ENCODE results near the gene PMM1.

PMM1 gene

GRCh38 chr22:41584881-41585280 is 4.8 kb downstream of the PMM1 start:
- H3K27ac ChIP-seq (replicated peaks), result no peak overlapping the region
- DNase-seq (ENCODE audit: low read depth in 1 of 2, low spot score in 1 of 2), result no peak
- no peak for TF ChIP-seq SPI1 (IDR thresholded peaks at IDR 0.05; ENCODE audit: borderline replicate concordance, low read depth)
- H3K4me3 ChIP-seq (replicated peaks; ENCODE audit: insufficient read depth, low read length), result no peak overlapping the region
- H3K27me3 ChIP-seq (ENCODE audit: insufficient read depth, poor library complexity, severe bottlenecking), result no peaks in the 10 kb centered on the region

- Histone ChIP-seq H3K4me3 (replicated peaks; ENCODE audit: insufficient read depth, low read length) (no peak overlapping the region), H3K27ac (replicated peaks) (no peak overlapping the region), H3K27me3 (ENCODE audit: insufficient read depth, poor library complexity, severe bottlenecking) (no peaks in the 10 kb centered on the region)
- TF ChIP-seq GABPA (IDR thresholded peaks at IDR 0.05; ENCODE audit: low read depth), result no peak
- no peak for TF ChIP-seq REST (IDR thresholded peaks at IDR 0.05; ENCODE audit: insufficient replicate concordance, low read depth)
- no peak for TF ChIP-seq SPI1 (IDR thresholded peaks at IDR 0.05; ENCODE audit: borderline replicate concordance, low read depth)
- TF ChIP-seq POLR2AphosphoS5 (IDR thresholded peaks at IDR 0.05; ENCODE audit: low read depth), result no peak
- no peak for TF ChIP-seq CTCF (IDR thresholded peaks at IDR 0.05; ENCODE audit: insufficient read depth, low read length)
- no peak for DNase-seq (ENCODE audit: low read depth in 1 of 2, low spot score in 1 of 2)
These were observed 6.9 kb downstream of the PMM1 start for GRCh38 chr22:41582694-41583093.

GRCh38 chr22:41579997-41580355 is 9.7 kb downstream of the PMM1 start:
- H3K4me3 ChIP-seq (replicated peaks; ENCODE audit: insufficient read depth, low read length), result no peak overlapping the region
- H3K27me3 ChIP-seq (ENCODE audit: insufficient read depth, poor library complexity, severe bottlenecking), result no peaks in the 10 kb centered on the region
- H3K27ac ChIP-seq (replicated peaks), result no peak overlapping the region
- no peak for TF ChIP-seq CTCF (IDR thresholded peaks at IDR 0.05; ENCODE audit: insufficient read depth, low read length)
- no peak for TF ChIP-seq REST (IDR thresholded peaks at IDR 0.05; ENCODE audit: insufficient replicate concordance, low read depth)
- TF ChIP-seq SPI1 (IDR thresholded peaks at IDR 0.05; ENCODE audit: borderline replicate concordance, low read depth), result no peak
- no peak for TF ChIP-seq GABPA (IDR thresholded peaks at IDR 0.05; ENCODE audit: low read depth)
- no peak for TF ChIP-seq POLR2AphosphoS5 (IDR thresholded peaks at IDR 0.05; ENCODE audit: low read depth)
- DNase-seq (ENCODE audit: low read depth in 1 of 2, low spot score in 1 of 2), result no peak

GRCh38 chr22:41579297-41579996 is 10.2 kb downstream of the PMM1 start:
- Histone ChIP-seq H3K27ac (replicated peaks) (no peak overlapping the region), H3K27me3 (ENCODE audit: insufficient read depth, poor library complexity, severe bottlenecking) (no peaks in the 10 kb centered on the region), H3K4me3 (replicated peaks; ENCODE audit: insufficient read depth, low read length) (no peak overlapping the region)
- TF ChIP-seq CTCF (IDR thresholded peaks at IDR 0.05; ENCODE audit: insufficient read depth, low read length), result no peak
- TF ChIP-seq POLR2AphosphoS5 (IDR thresholded peaks at IDR 0.05; ENCODE audit: low read depth), result no peak
- no peak for TF ChIP-seq REST (IDR thresholded peaks at IDR 0.05; ENCODE audit: insufficient replicate concordance, low read depth)
- no peak for TF ChIP-seq GABPA (IDR thresholded peaks at IDR 0.05; ENCODE audit: low read depth)
- TF ChIP-seq SPI1 (IDR thresholded peaks at IDR 0.05; ENCODE audit: borderline replicate concordance, low read depth), result no peak
- no peak for DNase-seq (ENCODE audit: low read depth in 1 of 2, low spot score in 1 of 2)
